OCI-M1 (cell line): ENCODE results near the gene RALGDS.

Experiments used
- DNase-seq: peaks from one replicate; lab custom pipeline; 2025; lab: John Stamatoyannopoulos, UW

The RALGDS gene

GRCh38 chr9:133151041-133151440 is 30.0 kb upstream of the RALGDS start:
- no peak for DNase-seq

- peak; percentile 94 for DNase-seq
These were observed 28.3 kb upstream of the RALGDS start for GRCh38 chr9:133149130-133150015.

- DNase-seq: peak; percentile 62
These were observed 27.4 kb upstream of the RALGDS start for GRCh38 chr9:133148199-133149129.

DNA sequence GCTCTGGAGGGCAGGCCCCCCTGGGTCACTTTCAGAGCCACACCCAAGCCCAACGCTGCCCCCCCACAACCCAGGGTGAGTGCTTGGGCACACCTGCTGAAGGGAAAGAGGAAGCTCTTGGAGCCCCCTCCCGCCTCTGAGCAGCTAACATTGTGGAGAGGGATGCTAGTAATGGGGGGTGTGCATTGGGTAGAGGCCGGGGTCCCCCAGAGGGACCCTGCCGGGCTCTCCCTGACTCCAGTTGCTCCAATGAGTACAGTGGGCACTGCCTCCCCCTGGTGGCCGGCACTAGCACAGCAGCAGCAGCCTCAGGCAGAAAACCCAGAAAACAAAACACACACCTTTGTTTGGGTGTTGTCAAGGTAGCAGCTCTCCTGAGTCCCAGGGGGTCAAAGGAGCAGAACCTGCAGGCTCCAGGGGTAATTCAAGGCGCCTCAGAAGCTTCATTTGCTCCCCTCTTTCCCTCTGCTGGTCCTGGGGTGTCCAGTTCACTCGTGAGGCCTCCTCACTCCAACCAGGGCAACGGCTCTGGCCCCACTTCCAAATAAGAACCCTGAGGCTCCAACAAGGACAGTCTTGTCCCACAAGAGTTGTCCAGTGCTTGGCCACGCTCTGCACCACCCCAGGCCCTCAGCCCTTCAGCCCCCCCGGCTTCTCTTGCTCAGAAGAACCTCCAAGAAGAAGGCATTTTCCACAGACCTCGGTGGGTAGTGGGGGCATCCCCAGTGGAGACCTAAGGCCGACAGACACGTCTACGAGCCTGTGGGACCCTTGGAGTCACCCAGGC is 26.6 kb upstream of the RALGDS start:
- peak; percentile 76 for DNase-seq

DNA sequence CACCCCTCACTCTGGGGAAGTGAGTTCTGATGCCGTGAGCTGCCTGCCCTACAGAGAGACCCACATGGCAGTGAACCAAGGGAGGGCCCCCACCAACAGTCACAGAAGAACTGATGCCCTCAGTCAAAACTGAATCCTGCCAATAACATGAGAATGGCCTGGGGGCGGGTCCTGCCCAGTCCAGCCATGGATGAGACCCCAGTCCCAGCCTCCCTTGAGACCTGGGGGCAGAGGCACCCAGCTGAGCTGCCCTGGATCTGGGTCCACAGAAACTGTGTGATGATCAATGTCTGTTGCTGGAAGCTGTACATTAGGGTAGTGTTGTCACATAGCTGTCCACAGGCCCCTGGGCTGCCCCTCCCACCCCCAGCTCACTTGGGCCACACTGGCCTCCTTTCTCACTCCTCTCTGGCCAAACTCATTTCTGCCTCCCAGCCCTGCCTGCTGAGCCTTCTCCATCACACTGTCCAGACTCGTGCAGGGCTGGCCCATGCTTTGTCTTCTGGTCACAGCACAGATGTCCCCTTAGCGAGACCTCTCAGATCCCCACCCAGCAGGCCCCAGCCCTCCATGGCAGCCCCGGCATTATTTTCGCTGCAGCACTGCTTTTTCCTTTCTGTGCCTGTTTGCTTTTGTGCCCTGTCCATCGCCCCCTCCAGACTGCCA is 25.8 kb upstream of the RALGDS start:
- DNase-seq: no peak

- DNase-seq: no peak
These were observed 24.1 kb upstream of the RALGDS start for GRCh38 chr9:133144904-133145851.

- peak; percentile 85 for DNase-seq
These were observed 23.3 kb upstream of the RALGDS start for GRCh38 chr9:133144142-133144903.

DNA sequence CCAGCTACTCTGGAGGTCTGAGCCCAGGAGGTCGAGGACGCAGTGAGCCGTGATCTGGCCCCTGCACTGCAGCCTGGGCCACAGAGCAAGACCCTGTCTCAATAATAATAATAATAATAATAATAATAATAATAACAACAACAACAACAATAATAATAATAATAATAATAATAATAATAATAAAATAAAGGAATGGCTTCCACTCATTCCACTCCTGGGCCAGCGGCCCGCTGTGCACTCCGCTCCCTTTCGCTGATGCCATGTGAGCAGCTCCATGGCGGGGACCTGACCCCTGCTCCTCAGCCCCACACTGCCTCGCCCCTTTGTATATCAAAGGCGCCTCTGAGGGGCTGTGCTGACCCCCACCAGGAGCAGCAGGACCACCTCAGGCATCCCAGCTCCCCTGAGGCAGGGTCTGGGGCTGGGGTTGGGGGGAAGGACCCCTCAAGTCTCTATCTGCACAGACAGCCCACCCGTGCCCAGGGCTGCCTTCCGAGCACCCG is 22.6 kb upstream of the RALGDS start:
- no peak for DNase-seq

DNA sequence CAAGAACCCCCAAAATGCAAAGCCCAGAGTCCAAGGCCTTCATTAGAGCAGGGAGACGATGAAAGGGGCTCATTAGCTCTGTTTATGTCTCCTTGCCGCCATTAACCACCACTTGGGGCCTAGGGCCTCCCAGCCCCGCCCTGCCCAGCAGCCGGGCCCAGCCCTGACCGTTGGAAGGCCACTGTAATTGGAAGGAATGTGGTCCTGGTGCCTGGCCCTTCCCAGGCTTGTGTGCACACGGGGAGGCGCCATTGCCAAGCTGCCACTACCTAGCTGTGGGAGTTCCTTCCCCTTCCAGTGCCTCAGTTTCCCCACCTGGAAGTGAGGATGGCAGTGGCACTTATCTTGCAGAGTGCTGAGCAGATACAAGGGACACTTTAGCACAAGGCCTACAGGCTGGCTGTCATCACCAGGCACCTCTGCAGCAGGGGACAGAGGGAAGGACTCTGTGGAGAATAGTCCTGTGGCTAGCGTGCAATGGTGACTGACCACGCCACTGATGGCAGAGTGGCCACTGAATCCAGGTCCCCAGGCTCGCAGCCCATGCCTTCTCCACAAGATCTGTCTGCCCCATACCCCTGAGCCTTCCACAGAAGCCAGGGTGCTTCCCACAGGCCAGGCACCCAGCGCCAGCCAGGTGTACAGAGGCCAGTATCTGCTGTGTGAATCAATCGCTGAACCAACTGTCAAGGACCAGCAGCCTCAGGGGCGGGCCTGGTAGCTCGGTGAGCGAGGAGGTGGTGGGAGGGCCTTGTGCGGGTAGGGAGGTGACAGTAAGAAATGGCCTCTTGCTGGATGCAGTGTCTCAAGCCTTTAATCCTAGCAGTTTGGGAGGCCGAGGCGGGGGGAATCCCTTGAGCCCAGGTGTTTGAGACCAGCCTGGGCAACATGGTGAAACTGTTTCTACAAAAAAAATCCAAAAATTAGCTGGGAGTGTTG is 21.9 kb upstream of the RALGDS start:
- no peak for DNase-seq

DNA sequence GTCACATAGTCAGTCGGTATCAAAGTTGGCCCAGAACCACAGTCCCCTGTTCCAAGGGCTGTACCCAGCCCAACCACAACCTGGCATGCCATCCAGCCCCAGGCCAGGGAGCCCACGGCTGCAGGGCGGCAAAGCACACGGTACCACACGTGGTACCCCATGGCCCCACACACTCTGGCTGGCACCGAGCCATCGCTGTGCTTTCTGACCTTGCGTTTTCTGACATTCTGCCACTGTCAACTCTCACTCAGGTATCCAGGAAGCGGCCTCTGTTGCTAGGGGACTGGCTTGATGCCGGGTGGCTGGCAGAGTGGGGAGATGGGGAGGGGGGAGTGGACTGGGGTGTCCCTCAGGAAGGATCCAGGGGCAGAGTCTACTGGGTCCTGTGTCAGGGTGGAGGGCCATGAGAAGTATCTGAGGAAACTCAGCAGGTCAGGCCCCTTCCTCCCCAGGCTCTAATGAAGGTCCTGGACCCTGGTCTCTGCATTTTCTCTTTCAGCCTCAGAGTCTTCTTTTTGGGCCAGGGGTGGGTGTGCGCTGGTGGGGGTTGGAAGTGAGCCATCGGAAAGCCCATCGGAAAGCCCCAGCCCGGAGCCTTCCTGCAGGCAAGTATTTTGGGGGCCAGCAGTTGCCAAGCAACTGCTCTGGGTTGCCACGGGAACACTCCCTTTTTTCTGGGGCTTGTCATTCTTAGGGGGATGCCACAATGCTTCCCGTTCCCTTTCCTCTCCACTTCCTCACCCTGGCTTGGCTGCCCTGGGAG is 21.0 kb upstream of the RALGDS start:
- no peak for DNase-seq

GRCh38 chr9:133140606-133141005 is 19.6 kb upstream of the RALGDS start:
- DNase-seq: no peak

DNA sequence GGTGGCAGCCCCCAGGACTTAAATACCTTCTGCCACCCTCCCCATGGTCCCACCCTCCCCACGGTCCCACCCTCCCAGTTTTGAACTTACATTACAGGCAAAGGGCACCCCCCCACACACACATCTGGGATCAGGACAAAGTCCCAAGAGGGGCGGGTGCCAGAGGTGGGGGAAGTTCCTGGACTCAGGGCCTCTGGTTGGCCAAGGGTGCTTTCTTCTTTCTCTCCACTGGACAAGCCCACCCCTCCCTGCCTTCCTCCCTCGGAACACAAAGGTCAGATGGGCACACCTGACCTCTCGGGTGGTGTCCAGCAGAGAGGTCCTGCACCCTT is 19.1 kb upstream of the RALGDS start:
- no peak for DNase-seq

DNA sequence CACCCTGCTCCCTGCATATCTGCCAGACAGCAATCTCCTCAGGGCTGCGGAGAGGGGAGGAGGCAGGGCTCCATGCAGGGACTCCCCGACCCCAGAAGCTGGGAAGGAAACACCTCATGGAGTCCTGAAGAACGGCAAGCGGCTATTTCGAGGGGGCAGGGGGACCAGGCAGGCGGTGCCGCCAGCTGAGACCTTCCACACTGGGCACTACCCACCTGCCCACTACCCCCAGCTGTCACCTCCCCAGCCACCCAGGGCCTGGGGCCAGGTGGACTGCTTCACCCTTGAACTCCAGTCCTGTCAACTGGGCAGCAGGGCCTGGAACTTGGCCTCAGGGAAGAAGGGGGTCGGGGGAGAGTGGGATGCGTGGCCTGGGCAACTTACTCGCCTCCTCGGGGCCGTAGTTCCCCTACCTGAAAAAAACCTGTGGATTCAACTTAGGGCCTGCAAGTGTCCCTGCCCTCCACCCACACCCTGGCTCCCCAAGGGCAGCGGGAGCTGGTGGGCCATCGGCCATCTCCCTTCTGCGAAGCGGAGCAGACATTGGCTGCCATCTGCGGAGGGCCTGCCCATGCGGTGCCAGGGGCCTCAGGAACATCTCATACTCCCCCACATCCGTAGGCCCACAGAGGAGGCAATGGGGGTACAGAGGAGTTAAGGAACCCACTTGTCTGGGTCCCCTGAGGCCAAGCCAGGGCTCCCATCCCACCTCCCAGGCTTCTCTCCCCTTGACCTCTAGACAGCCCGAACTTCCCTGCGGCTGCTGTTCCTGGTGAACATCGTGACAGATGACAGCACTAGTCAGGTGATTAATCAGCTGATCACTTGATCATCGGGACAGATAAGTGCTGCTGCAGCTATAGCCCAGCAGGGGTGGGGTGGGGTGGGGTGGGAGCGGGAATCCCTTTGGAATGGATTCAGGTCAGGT is 18.5 kb upstream of the RALGDS start:
- DNase-seq: no peak

GRCh38 chr9:133137451-133138231 is 16.6 kb upstream of the RALGDS start:
- peak; percentile 83 for DNase-seq

DNA sequence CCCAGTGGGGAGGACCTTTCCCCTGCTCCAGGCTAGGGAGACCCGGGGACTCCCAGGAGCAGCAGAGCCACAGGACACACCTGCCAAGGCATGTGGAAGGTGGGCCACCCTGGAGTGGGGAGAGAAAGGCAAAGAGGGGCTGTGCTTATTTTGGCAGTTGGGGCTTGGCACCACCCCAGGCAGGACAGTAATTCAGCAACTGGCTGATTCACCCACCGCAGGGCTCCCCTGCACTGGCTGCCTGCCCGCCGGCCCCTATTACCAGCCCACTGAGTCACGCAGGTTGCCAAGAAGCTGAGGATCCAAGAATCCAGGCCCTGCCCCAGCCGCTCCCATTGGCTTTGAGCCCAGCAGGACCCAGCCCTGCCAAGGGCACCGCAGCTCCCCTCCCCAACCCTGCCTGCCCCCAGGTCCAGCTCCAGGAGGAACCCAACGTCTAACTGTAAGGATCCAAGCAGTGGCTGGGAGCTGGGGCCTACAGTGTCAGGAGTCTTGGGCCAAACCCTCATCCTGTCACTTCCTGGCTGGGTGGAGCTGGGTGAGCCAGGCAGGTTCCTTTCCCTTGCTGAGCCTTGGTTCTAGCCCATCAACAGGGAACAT is 14.2 kb upstream of the RALGDS start:
- no peak for DNase-seq
